Posterior vena cava (tissue), 2 donors: ENCODE measurements around the gene MLX. TPM values are rescaled to one million over a fixed set of nuclear protein-coding genes. Genes with fewer than 3 reads are reported as not detected.
A peak's percentile ranks its signal among the peaks of the same experiment; 100 is the strongest.
"Not testable (repeated sequence)": the region's sequence is repeated elsewhere in the genome, so short reads cannot be mapped to it uniquely, and the experiment has no call there.

Source experiments
- DNase-seq: peaks from one replicate; pipeline ENCODE4 v3.0.0-alpha.2; 2020; ENCODE audit warnings: low spot score
- intact Hi-C, 2 donors: fragments of 100-400 bp; cut with DNase I; formaldehyde crosslinking; loops; one replicate each; pipeline versions ENCODE4 v1.14.1 to v1.14.2; 2022 to 2023
- total RNA-seq, 2 donors: library from RNA; stranded (reverse); fragmentation: NEBNext Ultra II Directional; extraction: Animal tissue kit (Norgen Biotek cat#: 25700); gene quantifications; one replicate each; pipeline ENCODE4 v1.2.1, GENCODE V29; 2021
- donor health status: DM: yes; HTN: yes; CAD: no.
- donor health status: DM: yes; HTN: yes; CAD: no.

The MLX gene
- total RNA-seq, 2 donors from 2014 or later = 27.5 to 28.5 TPM

- intact Hi-C loops = no loop called here
Measured at GRCh38 chr17:42548993-42549755, 17.7 kb upstream of the MLX start.

GRCh38 chr17:42552736-42553135 lies 14.2 kb upstream of the MLX start, which contains the start of gene HSD17B1:
Gene HSD17B1 (plus strand): TSS chr17:42552923. CDS start chr17:42552934, 11 bp downstream.
- DNase-seq, intact Hi-C loops: not testable (repeated sequence)

More at GRCh38 chr17:42548993-42549755, 17.7 kb upstream of the MLX start:
- DNase-seq = no peak

GRCh38 chr17:42553161-42553818 lies 13.6 kb upstream of the MLX start:
- DNase-seq = no peak
- intact Hi-C loops = no loop called here

GRCh38 chr17:42553866-42554249 lies 13.0 kb upstream of the MLX start:
- intact Hi-C loops = no loop called here
- DNase-seq = no peak

GRCh38 chr17:42554250-42555121 lies 12.4 kb upstream of the MLX start:
- DNase-seq = peak; percentile 96
- intact Hi-C loops = no loop called here

GRCh38 chr17:42555122-42555622 lies 11.7 kb upstream of the MLX start:
- no peak for DNase-seq
- intact Hi-C loops = no loop called here

- intact Hi-C loops = not testable (repeated sequence)
Measured at GRCh38 chr17:42555961-42556617, 10.8 kb upstream of the MLX start.

GRCh38 chr17:42559075-42559474 lies 7.8 kb upstream of the MLX start:
- intact Hi-C loops = no loop called here
- no peak for DNase-seq

More at GRCh38 chr17:42555961-42556617, 10.8 kb upstream of the MLX start:
- not testable (repeated sequence) for DNase-seq

GRCh38 chr17:42560246-42560645 lies 6.7 kb upstream of the MLX start:
- intact Hi-C loops = no loop called here
- no peak for DNase-seq

GRCh38 chr17:42561897-42562387 lies 5.0 kb upstream of the MLX start, which contains the start of gene COASY:
Gene COASY (plus strand): TSS chr17:42562148. CDS start chr17:42562623, 475 bp downstream.
- DNase-seq = peak; percentile 99
- intact Hi-C loops = no loop called here

GRCh38 chr17:42562388-42563142 lies 4.3 kb upstream of the MLX start:
- intact Hi-C loops = no loop called here
- no peak for DNase-seq

- no peak for DNase-seq
- intact Hi-C loops = no loop called here
Measured at GRCh38 chr17:42563143-42563509, 3.8 kb upstream of the MLX start.

- intact Hi-C loops = no loop called here
- no peak for DNase-seq
Measured at GRCh38 chr17:42563543-42563942, 3.4 kb upstream of the MLX start.

- intact Hi-C loops = no loop called here
- peak; percentile 71 for DNase-seq
Measured at GRCh38 chr17:42563950-42564349, 3.0 kb upstream of the MLX start.

GRCh38 chr17:42564815-42565522 lies 1.9 kb upstream of the MLX start:
- intact Hi-C loops = no loop called here
- peak; percentile 44 for DNase-seq

- peak; percentile 66 for DNase-seq
Measured at GRCh38 chr17:42565523-42566214, 1.2 kb upstream of the MLX start.

More at GRCh38 chr17:42565523-42566214, 1.2 kb upstream of the MLX start:
- intact Hi-C loops = no loop called here
